HG03066 (cell line): ENCODE results near the gene PTX4.

Experiments
- ATAC-seq: cut with Tn5 transposase; IDR thresholded peaks from one replicate; pipeline ENCODE4 v1.9.1; 2021; ENCODE audit warnings: low read depth; ENCODE audit not compliant: unreplicated experiment

Gene PTX4

GRCh38 chr16:1465567-1465915 is 23.2 kb downstream of the PTX4 start:
- ATAC-seq = no peak

DNA sequence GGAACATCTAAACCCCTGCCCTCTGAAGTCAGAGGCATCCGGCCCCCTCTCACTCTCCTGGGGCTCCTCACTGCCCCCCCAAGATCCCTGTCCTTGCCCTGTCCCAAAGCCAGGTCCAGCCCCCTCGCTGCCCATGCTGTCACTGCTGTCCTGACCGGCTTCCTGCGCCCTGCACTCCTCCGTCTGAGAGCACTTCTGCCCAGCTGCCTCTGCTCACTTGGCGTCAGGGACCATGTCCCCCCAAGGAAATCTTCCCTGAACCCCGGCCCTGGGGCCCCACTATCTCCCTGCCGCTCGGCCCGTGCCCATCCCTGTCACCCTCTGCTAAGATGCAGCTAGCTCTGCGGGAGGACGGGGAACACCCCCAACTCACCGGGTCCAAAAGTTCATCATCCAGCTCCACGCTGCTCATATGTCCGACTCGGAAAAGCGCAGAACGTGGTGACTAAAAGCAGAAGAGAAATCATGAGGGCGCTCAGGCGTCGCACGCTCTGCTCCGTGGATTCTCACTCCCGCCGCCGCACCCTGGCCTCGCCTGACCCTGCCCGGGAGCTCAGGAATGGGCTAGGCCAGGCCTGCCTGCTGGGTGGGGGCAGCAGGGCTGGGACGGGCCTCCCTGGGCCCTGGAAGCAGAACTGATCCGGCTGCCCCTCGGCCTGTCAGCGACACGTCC is 23.7 kb downstream of the PTX4 start:
- no peak for ATAC-seq

DNA sequence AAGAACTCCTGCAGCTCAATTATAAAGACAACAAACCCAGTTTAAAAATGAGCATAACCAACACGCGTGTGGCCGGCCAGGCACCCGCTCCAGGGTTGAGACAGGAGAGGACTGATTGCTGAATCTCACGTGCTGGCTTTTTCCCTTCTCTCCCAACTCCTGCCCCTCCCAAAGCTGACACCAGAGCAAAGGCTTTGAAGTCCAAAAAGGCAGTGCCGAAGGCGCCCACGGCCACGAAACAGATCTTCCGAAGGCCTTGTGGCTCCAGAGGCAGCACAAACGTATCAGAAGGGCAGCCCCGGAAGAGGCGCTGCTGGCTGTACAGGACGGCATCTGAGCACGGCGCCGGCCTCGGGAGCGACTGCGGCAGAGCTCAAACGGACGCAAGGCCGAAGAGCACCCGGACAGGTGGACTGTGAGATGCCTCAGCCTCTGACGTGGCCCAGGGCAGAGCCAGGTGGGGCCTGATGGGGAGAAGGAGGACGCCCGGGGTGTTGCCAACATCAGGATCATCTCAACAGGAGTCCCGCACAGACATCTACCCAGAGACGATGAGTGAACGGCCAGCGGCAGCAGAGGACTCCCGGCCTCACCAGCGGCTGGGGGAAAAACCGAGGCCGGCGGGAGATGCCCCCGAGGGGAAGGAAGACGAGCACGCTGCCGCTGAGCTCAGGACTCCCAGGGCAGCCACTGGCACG is 24.4 kb downstream of the PTX4 start:
- no peak for ATAC-seq

DNA sequence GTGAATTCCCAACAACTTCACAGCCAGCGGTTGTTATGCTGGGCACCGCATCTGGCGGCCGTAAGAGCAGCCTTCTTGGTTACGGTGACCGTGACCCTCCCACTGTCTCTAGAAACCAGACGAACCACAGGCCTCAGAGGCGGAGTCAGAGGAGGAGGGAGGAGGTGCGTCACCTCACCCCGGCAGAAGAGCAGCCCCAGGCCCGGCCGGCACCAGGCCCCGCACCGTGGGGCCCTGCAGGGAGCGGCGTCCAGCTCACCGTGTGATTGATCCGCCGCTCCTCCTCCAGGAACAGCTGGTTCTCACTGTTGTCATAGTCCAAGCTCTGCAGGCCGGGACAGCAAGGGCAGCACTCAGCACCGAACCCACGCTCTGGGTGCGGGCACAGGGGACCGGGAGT is 27.6 kb downstream of the PTX4 start:
- no peak for ATAC-seq

DNA sequence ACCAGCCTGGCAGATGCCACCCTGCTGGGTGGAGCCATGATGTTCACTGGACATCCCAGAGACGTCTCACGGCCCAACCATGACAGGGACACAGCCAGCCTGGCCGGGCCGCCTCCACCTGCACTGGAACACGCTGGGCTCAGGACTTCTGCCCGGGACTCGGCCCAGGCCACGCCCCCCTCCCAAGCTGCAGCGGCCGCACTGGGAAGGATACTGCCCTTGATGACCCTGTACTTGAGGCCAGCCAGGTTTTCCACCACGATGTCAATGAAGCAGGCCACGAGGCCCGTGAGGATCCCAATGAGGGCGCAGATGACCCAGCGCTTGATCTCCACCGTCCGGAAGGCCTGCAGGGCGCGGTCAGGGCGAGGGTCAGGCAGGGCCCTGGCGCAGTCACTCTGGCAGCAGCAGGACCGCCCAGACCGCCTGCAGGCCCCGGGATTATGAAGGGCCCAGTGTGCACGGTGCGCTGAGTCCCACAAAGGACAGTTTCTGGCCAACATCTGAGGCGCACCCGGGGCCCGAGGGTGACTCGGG is 28.1 kb downstream of the PTX4 start:
- ATAC-seq = no peak

DNA sequence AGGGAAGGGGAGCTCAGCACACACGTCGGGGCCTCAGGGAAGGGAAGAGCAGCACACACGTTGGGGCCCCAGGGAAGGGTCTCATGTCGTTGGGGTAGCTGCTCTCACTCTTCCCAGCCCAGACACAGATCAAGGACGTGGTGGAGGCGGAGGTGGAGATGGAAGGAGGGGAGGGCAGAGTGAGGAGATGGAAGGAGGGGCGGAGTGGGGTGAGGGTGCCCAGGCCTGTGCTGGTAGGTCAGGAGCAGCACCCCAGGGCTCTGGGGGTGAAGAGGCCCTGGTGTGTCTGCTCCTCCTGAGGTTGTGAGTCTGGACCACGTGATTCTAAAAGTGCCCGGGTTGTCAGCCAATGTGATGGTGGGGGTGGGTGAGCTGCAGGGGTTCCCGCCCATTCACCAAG is 28.8 kb downstream of the PTX4 start:
- ATAC-seq = no peak

DNA sequence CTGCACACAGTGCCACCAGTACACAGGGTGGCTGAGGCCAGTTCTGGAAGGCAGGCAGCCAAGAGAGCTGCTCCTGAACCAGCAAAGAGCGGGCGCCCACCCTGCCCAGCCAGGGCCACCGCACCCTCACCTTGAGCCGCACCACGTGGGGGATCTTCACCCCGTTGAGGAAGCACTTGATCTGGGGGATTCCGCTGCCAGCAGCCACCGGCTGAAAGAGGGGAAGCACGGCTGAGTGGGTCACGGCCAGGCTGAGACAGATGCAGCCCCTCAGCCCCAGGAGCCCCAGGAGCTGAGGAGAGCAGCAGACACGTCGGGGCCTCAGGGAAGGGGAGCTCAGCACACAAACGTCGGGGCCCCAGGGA is 29.8 kb downstream of the PTX4 start:
- no peak for ATAC-seq

- ATAC-seq = no peak
These were observed 30.3 kb downstream of the PTX4 start for GRCh38 chr16:1458336-1458976.

DNA sequence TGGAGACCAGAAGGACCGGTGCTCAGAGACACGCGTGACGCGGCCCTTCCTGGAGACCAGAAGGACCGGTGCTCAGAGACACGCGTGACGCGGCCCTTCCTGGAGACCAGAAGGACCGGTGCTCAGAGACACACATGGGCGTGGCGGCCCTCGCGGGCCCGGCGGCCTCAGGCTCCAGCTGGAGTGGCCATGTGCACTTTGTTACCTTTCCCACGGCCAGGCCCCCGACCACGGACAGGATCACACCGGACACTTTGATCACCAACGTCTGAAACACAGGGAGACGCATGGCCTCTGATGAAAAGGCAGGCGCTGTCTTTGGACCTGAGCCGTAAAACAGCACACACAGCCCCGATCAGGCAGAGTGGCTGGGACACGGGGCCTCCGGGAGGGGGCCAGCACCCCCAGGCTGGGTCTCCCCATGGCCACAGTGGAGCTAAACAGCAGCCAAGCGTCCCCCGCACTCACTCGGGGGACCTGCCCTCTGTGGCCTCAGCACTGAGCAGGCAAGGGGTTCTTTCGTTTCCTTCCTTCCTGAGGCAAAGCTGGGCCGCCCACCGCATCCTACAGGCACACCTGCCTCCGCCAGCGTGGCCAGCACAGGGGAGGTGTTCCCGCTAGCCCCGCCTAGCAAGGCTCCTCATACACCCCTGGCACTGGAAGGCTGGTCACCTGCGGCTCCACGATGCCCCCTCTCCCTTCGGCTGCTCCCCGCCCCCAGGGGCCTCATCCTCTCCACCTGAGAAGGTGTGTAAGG is 31.1 kb downstream of the PTX4 start:
- ATAC-seq = no peak

- no peak for ATAC-seq
These were observed 31.8 kb downstream of the PTX4 start for GRCh38 chr16:1456951-1457350.

- no peak for ATAC-seq
These were observed 33.3 kb downstream of the PTX4 start for GRCh38 chr16:1455190-1456171.

GRCh38 chr16:1454561-1454960 is 34.2 kb downstream of the PTX4 start:
- no peak for ATAC-seq

DNA sequence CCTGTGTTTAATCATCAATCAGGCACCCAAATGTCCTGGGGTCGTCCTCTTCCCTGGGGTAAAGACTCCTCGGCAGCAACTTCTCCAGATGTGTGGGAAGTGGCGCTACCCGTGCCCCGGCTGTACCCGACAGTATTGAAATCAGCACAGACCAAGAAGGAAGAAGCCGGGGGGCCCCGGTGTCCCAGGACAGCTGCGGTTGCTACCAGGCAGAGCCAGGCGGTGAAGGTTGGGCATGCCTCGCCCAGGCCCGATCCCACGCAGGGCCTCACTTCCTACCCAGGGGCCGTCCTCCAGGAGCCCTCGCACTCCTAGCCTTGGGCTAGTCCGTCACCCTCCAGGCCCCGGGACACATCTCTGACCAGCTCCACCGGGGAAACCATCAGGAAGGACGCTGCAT is 35.4 kb downstream of the PTX4 start:
- no peak for ATAC-seq

- no peak for ATAC-seq
These were observed 36.2 kb downstream of the PTX4 start for GRCh38 chr16:1452530-1452929.

DNA sequence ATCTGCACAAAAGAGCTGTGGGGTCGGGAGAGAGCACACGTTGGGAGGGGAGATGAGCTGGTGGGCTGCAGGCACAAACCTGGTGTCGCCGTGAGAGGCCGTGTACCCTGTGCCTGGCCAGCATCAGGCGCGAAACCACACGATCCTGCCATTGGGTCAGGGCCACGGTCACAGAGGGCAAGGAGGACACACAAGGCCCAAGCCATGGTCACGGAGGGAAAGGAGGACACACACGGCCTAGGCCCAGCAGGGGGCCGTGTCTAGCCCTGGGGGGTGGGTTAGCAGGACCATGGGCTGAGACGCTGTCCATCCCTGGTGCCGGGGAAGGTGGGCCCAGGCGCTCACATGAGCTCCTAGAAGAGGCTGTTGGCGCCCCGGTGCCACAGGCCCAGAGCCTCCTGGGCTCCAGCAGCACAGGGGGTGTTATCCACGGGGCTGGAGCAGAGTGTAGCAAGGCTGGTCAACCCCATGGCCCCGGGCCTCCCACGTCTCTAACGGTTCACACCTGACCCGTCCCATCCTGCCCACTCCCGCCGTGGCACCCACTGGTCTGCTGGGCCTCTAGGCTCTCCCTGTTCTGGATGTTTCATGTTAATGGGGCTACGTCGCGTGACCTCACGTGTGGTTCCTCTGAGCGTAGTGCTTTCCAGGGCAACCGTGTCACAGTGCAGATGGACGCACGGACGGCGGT is 36.9 kb downstream of the PTX4 start:
- no peak for ATAC-seq

GRCh38 chr16:1450841-1451240 is 37.9 kb downstream of the PTX4 start:
- ATAC-seq = no peak

DNA sequence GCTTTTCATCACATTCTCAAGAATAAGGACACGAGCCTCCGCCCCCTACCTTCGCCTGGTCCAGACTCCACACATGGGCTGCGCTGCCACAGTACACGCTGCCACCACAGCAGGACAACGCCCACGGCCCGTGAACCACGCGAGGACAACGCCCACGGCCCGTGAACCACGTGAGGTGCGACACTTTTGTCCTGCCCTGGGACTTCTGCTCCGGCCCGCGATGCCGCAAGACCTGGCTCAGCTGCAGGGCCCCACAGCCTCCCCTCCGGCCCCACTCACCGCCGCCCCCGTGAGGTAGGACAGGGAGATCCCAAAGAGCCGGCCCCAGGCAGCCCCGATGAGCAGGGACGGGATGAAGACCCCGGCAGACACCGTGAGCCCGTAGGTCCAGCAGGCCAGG is 38.5 kb downstream of the PTX4 start:
- ATAC-seq = no peak

DNA sequence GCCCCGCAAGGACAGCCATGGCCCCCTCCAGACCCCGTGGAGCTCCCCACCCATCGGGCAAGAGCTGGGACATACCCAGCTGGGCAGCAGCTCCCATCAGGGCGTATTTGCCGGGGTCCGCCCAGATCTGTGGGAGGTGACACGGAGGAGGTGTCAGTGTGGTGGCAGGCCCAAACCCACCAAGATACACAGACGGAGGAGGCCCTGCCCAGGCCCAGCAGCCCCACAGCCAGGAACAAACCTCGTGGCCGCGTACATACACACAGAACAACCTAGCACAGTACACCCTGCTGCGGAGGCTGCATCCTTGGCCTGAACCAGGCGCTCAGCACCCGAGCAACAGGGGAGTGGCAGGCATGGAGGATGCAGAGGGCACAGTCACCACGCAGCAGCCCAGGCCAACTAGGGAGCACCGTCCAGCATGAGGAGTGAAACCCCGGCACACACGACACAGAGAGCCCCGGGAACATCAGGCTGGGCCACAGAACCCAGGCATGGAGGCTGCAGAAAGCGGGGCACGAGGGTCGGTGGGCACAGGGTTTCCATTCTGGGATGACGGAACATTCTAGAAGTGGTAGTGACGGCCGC is 39.4 kb downstream of the PTX4 start:
- no peak for ATAC-seq

- no peak for ATAC-seq
These were observed 40.1 kb downstream of the PTX4 start for GRCh38 chr16:1448536-1449116.
